ENCODE measurements around the gene COG5. TPM values are rescaled to one million over a fixed set of nuclear protein-coding genes. Genes with fewer than 3 reads are reported as not detected.

Gene COG5
- total and polyA plus RNA-seq, 9 of the 15 experiments (the other 6 are each of a cell fraction or from before 2014, with no cell fraction given), result 15.3 to 75.1 (median 56.4) TPM

DNA sequence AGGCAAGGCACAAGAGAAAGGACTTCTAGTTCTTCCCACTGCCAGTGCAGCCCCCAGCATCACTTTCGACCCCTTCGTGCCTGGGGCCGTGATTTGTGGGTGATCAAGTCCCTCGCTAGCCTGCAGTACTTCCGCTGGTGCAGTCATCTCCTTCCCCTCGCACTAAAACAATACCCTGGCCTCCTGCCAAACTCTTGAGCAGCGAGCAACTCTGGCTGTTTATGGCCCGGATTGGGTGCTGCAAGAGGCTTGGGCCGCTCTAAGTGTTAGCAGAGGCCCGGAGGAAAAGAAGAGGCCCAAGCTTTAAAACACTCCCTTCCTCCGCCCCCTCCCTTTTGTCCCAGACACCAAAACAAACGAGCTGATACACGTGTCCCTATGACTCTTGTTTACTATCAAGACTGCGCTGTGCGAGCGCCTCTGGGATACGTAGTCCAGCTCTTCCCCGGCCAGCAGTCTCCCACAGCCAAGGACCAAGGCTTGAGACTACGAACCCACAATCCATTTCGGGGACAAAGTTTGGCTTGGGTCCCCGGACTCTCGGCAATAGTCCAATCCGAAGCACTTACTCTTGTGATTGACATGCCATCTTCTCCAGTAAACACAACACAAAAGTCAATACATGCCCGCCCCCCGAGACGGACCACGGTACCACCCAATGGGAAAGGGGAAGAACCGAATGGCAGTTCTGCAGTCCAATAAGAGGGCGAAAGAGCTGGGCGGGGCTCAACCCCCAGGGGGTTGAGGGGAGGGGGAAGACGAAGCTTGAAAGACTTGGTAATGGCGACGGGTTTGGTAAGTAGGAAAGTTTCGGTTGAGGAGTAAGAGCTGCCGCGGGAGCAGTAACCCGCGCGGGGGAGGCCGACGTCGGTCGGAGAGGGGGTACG lies 395.2 kb downstream of the COG5 start, which contains the start of gene HBP1 (continued):
- TF ChIP-seq, protein P1, sequence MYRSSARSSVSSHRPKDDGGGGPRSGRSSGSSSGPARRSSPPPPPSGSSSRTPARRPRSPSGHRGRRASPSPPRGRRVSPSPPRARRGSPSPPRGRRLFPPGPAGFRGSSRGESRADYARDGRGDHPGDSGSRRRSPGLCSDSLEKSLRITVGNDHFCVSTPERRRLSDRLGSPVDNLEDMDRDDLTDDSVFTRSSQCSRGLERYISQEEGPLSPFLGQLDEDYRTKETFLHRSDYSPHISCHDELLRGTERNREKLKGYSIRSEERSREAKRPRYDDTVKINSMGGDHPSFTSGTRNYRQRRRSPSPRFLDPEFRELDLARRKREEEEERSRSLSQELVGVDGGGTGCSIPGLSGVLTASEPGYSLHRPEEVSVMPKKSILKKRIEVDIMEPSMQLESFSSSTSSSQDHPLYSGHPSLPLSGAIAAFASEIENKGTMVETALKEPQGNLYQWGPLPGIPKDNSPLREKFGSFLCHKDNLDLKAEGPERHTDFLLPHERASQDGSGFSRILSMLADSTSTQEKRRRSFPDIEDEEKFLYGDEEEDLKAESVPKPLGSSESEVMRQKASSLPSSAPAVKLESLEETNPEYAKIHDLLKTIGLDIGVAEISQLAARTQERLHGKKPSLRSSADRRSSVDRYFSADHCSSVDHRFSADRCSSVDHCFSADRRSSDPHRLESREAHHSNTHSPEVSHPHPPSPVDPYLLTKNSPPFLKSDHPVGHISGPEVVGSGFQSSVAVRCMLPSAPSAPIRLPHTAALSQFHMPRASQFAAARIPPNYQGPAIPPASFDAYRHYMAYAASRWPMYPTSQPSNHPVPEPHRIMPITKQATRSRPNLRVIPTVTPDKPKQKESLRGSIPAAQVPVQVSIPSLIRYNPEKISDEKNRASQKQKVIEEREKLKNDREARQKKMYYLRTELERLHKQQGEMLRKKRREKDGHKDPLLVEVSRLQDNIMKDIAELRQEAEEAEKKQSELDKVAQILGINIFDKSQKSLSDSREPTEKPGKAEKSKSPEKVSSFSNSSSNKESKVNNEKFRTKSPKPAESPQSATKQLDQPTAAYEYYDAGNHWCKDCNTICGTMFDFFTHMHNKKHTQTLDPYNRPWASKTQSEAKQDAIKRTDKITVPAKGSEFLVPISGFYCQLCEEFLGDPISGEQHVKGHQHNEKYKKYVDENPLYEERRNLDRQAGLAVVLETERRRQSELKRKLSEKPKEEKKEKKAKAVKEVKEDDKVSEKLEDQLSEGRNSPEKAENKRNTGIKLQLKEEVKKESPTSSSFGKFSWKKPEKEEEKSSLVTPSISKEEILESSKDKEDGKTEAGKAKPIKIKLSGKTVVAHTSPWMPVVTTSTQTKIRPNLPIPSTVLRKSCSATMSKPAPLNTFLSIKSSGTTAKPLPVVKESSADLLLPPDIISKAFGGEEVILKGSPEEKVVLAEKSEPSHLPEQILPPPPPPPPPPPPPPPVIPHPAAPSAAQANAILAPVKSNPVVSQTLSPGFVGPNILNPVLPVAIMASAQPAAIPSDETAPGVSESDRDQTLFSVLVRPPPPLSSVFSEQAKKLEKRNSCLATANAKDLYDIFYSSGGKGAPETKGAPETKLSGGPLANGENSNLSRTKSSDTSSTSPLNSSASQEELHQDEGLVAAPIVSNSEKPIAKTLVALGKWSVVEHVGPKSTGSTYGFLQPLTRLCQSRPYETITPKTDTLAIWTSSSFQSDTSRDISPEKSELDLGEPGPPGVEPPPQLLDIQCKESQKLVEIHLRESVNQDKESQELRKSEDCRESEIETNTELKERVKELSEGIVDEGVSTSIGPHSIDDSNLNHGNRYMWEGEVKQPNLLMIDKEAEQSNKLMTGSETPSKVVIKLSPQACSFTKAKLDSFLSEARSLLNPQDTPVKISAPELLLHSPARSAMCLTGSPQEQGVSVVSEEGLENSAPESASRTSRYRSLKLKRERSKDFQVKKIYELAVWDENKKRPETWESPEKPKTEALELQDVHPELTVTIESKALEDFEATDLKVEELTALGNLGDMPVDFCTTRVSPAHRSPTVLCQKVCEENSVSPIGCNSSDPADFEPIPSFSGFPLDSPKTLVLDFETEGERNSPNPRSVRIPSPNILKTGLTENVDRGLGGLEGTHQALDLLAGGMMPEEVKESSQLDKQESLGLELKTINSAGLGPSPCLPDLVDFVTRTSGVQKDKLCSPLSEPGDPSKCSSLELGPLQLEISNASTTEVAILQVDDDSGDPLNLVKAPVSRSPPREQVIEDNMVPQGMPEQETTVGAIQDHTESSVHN (IDR thresholded peaks at IDR 0.05; ENCODE audit: borderline replicate concordance in 1 of 2, low read depth in 1 of 2), result no peak; a peak in 2 of 4 replicates
- TF ChIP-seq, protein P2, sequence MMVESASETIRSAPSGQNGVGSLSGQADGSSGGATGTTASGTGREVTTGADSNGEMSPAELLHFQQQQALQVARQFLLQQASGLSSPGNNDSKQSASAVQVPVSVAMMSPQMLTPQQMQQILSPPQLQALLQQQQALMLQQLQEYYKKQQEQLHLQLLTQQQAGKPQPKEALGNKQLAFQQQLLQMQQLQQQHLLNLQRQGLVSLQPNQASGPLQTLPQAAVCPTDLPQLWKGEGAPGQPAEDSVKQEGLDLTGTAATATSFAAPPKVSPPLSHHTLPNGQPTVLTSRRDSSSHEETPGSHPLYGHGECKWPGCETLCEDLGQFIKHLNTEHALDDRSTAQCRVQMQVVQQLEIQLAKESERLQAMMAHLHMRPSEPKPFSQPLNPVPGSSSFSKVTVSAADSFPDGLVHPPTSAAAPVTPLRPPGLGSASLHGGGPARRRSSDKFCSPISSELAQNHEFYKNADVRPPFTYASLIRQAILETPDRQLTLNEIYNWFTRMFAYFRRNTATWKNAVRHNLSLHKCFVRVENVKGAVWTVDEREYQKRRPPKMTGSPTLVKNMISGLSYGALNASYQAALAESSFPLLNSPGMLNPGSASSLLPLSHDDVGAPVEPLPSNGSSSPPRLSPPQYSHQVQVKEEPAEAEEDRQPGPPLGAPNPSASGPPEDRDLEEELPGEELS (CRISPR knock-in tag; IDR thresholded peaks at IDR 0.05; ENCODE audit: borderline replicate concordance), result peak; percentile 98
- TF ChIP-seq CXXC5 (CRISPR knock-in tag; IDR thresholded peaks at IDR 0.05), result peak; percentile 95
- 0 out of 2 replicates have a peak, but pooled peaks have one; percentile 46 for TF ChIP-seq ZNF232 (CRISPR knock-in tag; IDR thresholded peaks at IDR 0.05)
- peak; percentile 84 for TF ChIP-seq CEBPB (tag; IDR thresholded peaks at IDR 0.05)
- no peak for TF ChIP-seq PHF20 (IDR thresholded peaks at IDR 0.05; ENCODE audit: partially characterized antibody)
- peak; percentile 72 for TF ChIP-seq POLR2A (conservative IDR thresholded peaks at IDR 0.05)
- no peak for TF ChIP-seq TCF3 (CRISPR knock-in tag; IDR thresholded peaks at IDR 0.05)
- TF ChIP-seq FIP1L1 (IDR thresholded peaks at IDR 0.05; ENCODE audit: low read depth, low read length, poor library complexity, severe bottlenecking), result peak; percentile 45
- no peak for TF ChIP-seq GATA2 (CRISPR knock-in tag; IDR thresholded peaks at IDR 0.05)
- TF ChIP-seq PHTF2 (CRISPR knock-in tag; IDR thresholded peaks at IDR 0.05), result no peak
